ENCODE data around the gene ZNF716. TPM values are rescaled to one million over a fixed set of nuclear protein-coding genes. Genes with fewer than 3 reads are reported as not detected.

Gene ZNF716
- polyA plus RNA-seq, 1 of the 3 experiments (the other 2 are of a cell fraction) = not detected

DNA sequence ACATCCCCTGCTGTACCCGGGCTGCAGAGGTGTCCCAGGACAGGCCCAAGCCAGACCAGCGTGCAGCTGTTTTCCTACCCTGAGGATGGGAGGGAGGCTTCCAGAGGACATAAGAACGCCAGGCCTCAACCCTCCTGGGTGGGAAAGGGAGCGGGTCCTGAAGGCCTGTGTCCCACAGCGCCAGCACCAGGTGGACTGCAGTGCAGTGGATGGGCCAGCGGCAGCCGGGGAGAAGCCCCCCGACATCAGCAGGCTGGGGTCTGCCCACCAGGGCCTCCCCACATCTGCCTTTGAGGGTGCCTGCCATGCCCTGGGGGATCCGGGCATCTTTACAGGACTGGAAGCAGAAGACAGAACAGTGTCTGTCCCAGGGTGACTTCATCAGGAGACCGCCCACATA, 22.8 kb upstream of the ZNF716 start:
- H4K20me1 ChIP-seq (ENCODE audit: insufficient read depth) = no peaks in the 10 kb centered on the region
- TF ChIP-seq MXI1 (IDR thresholded peaks at IDR 0.05; ENCODE audit: low read depth, low read length) = no peak
- no peak for TF ChIP-seq SIN3A (IDR thresholded peaks at IDR 0.05; ENCODE audit: borderline replicate concordance, low read depth, low read length)
- TF ChIP-seq ELF1 (IDR thresholded peaks at IDR 0.05) = no peak
- TF ChIP-seq NFIC (IDR thresholded peaks at IDR 0.05; ENCODE audit: borderline replicate concordance) = no peak
- TF ChIP-seq FOXM1 (IDR thresholded peaks at IDR 0.05; ENCODE audit: low read depth) = no peak
- ChIA-PET POLR2A (no interaction called here), CTCF (no interaction called here)
- H3F3A ChIP-seq (replicated peaks; ENCODE audit: insufficient read depth) = no peaks in the 10 kb centered on the region
- H3K9me2 ChIP-seq = no peaks in the 10 kb centered on the region
- no peak overlapping the region for H2AFZ ChIP-seq (ENCODE audit: low read depth)
- WGBS (ENCODE audit: low lambda C conversion rate) = 22% methylated on average over 3 of the region's 10 CpGs
- no peaks in the 10 kb centered on the region; the same call in 1 of the 2 replicates for H3K9me3 ChIP-seq
- no peak overlapping the region for H3K4me3 ChIP-seq (ENCODE audit: low read depth in 2 of 2, low read length in 1 of 2)
- no peak overlapping the region for H3K27ac ChIP-seq (ENCODE audit: low read depth in 2 of 2, low read length in 1 of 2)
- H3K36me3 ChIP-seq (replicated peaks in 1 of 2; ENCODE audit: control insufficient read depth in 1 of 2, insufficient read depth in 2 of 2, low read length in 1 of 2) = no peaks in the 10 kb centered on the region
- no peak for DNase-seq
- H3K9ac ChIP-seq = no peak overlapping the region
- no peak overlapping the region for H3K4me2 ChIP-seq
- no peaks in the 10 kb centered on the region for H3K79me2 ChIP-seq (ENCODE audit: insufficient read depth)
- no peaks in the 10 kb centered on the region for H3K27me3 ChIP-seq (ENCODE audit: insufficient read depth)
- no peaks in the 10 kb centered on the region for H3K4me1 ChIP-seq (ENCODE audit: control insufficient read depth in 1 of 2, insufficient read depth in 2 of 2, low read depth in 1 of 2, low read length in 1 of 2)

DNA sequence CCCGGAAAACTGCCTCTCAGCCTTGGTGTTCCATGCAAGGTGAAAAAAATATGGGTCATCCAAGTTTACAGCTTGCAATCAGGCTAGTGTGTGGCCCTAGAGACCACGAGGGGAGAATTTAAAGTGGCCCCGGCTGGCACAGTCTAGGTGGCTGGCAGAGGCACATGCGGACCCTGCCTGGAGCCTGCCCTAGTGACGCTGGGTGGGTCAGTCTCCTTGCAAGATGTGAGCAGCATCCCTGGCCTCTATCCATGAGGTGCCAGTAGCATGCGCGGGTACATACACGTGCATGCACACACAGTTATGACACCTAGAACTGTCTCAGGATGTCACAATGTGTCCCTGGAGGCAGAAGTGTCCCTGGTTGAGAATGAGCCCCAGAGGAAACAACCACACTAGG, 22.4 kb upstream of the ZNF716 start:
- POLR2A ChIA-PET = no interaction called here

DNA sequence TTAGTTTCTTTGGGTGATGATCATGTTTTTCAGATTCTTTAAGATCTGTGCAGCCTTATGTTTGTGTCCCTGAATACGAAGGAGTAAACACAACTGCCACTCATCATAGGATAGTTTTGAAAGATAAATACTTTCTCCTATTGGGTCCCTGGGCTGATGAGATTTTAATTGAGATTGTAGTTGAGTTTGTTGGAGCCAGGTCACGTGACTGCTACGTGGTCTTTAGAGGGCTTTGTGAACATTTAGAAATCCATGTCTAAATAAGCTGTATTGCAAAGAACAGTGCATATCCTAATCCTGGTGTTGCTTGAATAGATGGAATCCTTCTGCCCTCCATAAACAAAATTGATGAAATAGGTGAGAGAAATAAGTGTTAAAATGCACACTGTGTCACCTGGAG, 17.4 kb upstream of the ZNF716 start:
- no peaks in the 10 kb centered on the region for H4K20me1 ChIP-seq (ENCODE audit: insufficient read depth)
- H3K4me1 ChIP-seq (ENCODE audit: control insufficient read depth in 1 of 2, insufficient read depth in 2 of 2, low read depth in 1 of 2, low read length in 1 of 2) = no peaks in the 10 kb centered on the region
- no peaks in the 10 kb centered on the region for H3F3A ChIP-seq (replicated peaks; ENCODE audit: insufficient read depth)
- no peak overlapping the region for H3K9ac ChIP-seq
- no peak overlapping the region for H2AFZ ChIP-seq (ENCODE audit: low read depth)
- POLR2A ChIA-PET = no interaction called here
- DNase-seq = no peak
- no peaks in the 10 kb centered on the region for H3K36me3 ChIP-seq (replicated peaks in 1 of 2; ENCODE audit: control insufficient read depth in 1 of 2, insufficient read depth in 2 of 2, low read length in 1 of 2)
- H3K4me2 ChIP-seq = no peak overlapping the region
- no peak overlapping the region for H3K27ac ChIP-seq (ENCODE audit: low read depth in 2 of 2, low read length in 1 of 2)
- no peak overlapping the region for H3K4me3 ChIP-seq (ENCODE audit: low read depth in 2 of 2, low read length in 1 of 2)
- peaks cover 3% of the 10 kb centered on the region; the same call in 1 of the 2 replicates for H3K9me3 ChIP-seq
- H3K9me2 ChIP-seq = no peaks in the 10 kb centered on the region; the same call in 1 of the 2 replicates
- WGBS (ENCODE audit: low lambda C conversion rate) = 0% methylated on average over 3 of the region's 3 CpGs
- CTCF ChIA-PET = no interaction called here
- no peaks in the 10 kb centered on the region for H3K79me2 ChIP-seq (ENCODE audit: insufficient read depth)
- no peaks in the 10 kb centered on the region for H3K27me3 ChIP-seq (ENCODE audit: insufficient read depth)
- TF ChIP-seq RFX5 (IDR thresholded peaks at IDR 0.05; ENCODE audit: low read length) (no peak), YY1 (IDR thresholded peaks at IDR 0.05; ENCODE audit: low read depth) (no peak), TAF1 (IDR thresholded peaks at IDR 0.05; ENCODE audit: borderline replicate concordance, low read depth, low read length) (no peak), GATA2 (CRISPR knock-in tag; IDR thresholded peaks at IDR 0.05) (no peak), ELF1 (IDR thresholded peaks at IDR 0.05) (no peak), EZH2phosphoT487 (IDR thresholded peaks at IDR 0.05; ENCODE audit: borderline replicate concordance, low read depth) (no peak), RXRA (IDR thresholded peaks at IDR 0.05; ENCODE audit: borderline replicate concordance, low read depth) (no peak), POLR2AphosphoS5 (IDR thresholded peaks at IDR 0.05; ENCODE audit: low read depth, low read length) (no peak), USF1 (IDR thresholded peaks at IDR 0.05; ENCODE audit: borderline replicate concordance, low read depth) (no peak), FOXM1 (IDR thresholded peaks at IDR 0.05; ENCODE audit: low read depth) (no peak)
- TF ChIP-seq, protein P1, sequence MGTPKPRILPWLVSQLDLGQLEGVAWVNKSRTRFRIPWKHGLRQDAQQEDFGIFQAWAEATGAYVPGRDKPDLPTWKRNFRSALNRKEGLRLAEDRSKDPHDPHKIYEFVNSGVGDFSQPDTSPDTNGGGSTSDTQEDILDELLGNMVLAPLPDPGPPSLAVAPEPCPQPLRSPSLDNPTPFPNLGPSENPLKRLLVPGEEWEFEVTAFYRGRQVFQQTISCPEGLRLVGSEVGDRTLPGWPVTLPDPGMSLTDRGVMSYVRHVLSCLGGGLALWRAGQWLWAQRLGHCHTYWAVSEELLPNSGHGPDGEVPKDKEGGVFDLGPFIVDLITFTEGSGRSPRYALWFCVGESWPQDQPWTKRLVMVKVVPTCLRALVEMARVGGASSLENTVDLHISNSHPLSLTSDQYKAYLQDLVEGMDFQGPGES (IDR thresholded peaks at IDR 0.05; ENCODE audit: low read depth, low read length) = no peak
- TF ChIP-seq, protein P2, sequence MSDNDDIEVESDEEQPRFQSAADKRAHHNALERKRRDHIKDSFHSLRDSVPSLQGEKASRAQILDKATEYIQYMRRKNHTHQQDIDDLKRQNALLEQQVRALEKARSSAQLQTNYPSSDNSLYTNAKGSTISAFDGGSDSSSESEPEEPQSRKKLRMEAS (IDR thresholded peaks at IDR 0.05; ENCODE audit: low read depth) = no peak

More for the DNA sequence above, 22.4 kb upstream of the ZNF716 start:
- WGBS (ENCODE audit: low lambda C conversion rate) = 19% methylated on average over 6 of the region's 8 CpGs
- CTCF ChIA-PET = no interaction called here
- TF ChIP-seq YY1 (IDR thresholded peaks at IDR 0.05; ENCODE audit: low read depth) = no peak
- no peak for TF ChIP-seq TAF1 (IDR thresholded peaks at IDR 0.05; ENCODE audit: borderline replicate concordance, low read depth, low read length)
- no peak for TF ChIP-seq EZH2phosphoT487 (IDR thresholded peaks at IDR 0.05; ENCODE audit: borderline replicate concordance, low read depth)
- TF ChIP-seq, protein P2 (IDR thresholded peaks at IDR 0.05; ENCODE audit: low read depth) = no peak
- no peak for TF ChIP-seq MEF2A (IDR thresholded peaks at IDR 0.05; ENCODE audit: borderline replicate concordance, low read depth)
- TF ChIP-seq RFX5 (IDR thresholded peaks at IDR 0.05; ENCODE audit: low read length) = no peak
- no peak for TF ChIP-seq RAD21 (IDR thresholded peaks at IDR 0.05; ENCODE audit: low read length)
- TF ChIP-seq USF1 (IDR thresholded peaks at IDR 0.05; ENCODE audit: borderline replicate concordance, low read depth) = no peak
- H2AFZ ChIP-seq (ENCODE audit: low read depth) = no peak overlapping the region
- no peaks in the 10 kb centered on the region for H3K36me3 ChIP-seq (replicated peaks in 1 of 2; ENCODE audit: control insufficient read depth in 1 of 2, insufficient read depth in 2 of 2, low read length in 1 of 2)
- H3K27me3 ChIP-seq (ENCODE audit: insufficient read depth) = no peaks in the 10 kb centered on the region
- H4K20me1 ChIP-seq (ENCODE audit: insufficient read depth) = no peaks in the 10 kb centered on the region
- H3K79me2 ChIP-seq (ENCODE audit: insufficient read depth) = no peaks in the 10 kb centered on the region
- H3K9me3 ChIP-seq = no peaks in the 10 kb centered on the region; the same call in 1 of the 2 replicates
- no peaks in the 10 kb centered on the region for H3F3A ChIP-seq (replicated peaks; ENCODE audit: insufficient read depth)
- no peak for DNase-seq
- no peak overlapping the region for H3K4me3 ChIP-seq (ENCODE audit: low read depth in 2 of 2, low read length in 1 of 2)
- H3K4me1 ChIP-seq (ENCODE audit: control insufficient read depth in 1 of 2, insufficient read depth in 2 of 2, low read depth in 1 of 2, low read length in 1 of 2) = no peaks in the 10 kb centered on the region
- H3K9ac ChIP-seq = no peak overlapping the region
- H3K9me2 ChIP-seq = no peaks in the 10 kb centered on the region
- H3K4me2 ChIP-seq = no peak overlapping the region
- H3K27ac ChIP-seq (ENCODE audit: low read depth in 2 of 2, low read length in 1 of 2) = no peak overlapping the region

All from SK-N-SH (cell line).